Measurements from ENCODE around the gene CHST13.

- TF ChIP-seq, protein P1, sequence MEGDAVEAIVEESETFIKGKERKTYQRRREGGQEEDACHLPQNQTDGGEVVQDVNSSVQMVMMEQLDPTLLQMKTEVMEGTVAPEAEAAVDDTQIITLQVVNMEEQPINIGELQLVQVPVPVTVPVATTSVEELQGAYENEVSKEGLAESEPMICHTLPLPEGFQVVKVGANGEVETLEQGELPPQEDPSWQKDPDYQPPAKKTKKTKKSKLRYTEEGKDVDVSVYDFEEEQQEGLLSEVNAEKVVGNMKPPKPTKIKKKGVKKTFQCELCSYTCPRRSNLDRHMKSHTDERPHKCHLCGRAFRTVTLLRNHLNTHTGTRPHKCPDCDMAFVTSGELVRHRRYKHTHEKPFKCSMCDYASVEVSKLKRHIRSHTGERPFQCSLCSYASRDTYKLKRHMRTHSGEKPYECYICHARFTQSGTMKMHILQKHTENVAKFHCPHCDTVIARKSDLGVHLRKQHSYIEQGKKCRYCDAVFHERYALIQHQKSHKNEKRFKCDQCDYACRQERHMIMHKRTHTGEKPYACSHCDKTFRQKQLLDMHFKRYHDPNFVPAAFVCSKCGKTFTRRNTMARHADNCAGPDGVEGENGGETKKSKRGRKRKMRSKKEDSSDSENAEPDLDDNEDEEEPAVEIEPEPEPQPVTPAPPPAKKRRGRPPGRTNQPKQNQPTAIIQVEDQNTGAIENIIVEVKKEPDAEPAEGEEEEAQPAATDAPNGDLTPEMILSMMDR (IDR thresholded peaks at IDR 0.05; ENCODE audit: extremely low read depth in 1 of 2, insufficient read depth in 1 of 2, low read depth in 1 of 2, low read length in 2 of 2), result no peak
- no peak for TF ChIP-seq MAX (IDR thresholded peaks at IDR 0.05; ENCODE audit: insufficient read depth, insufficient read length)
- no peak for TF ChIP-seq POLR2AphosphoS5 (IDR thresholded peaks at IDR 0.05; ENCODE audit: insufficient read depth, low read depth, low read length)
- TF ChIP-seq POLR2A (IDR thresholded peaks at IDR 0.05; ENCODE audit: low read depth, low read length), result no peak
Measured at GRCh38 chr3:126569390-126569975, 45.5 kb downstream of the CHST13 start.

Data from endothelial cell of umbilical vein (primary cell).